Gastrocnemius medialis (tissue), 4 donors: ENCODE results near the gene MAP2K5. TPM values are rescaled to one million over a fixed set of nuclear protein-coding genes. Genes with fewer than 3 reads are reported as not detected.
"Not testable (repeated sequence)": the region's sequence is repeated elsewhere in the genome, so short reads cannot be mapped to it uniquely, and the experiment has no call there.

Experiments
- ATAC-seq, 2 donors: fragments of 150-250 bp; one replicate each; pipeline ENCODE4 v1.9.1; 2016
- DNase-seq, 2 donors: peaks; one replicate each; pipeline ENCODE4 v3.0.0-alpha.2; 2019
- H3K27ac ChIP-seq, 4 donors: fragments of 200-600 bp; sonication (generic); 1 replicate in 1 of 4; 2 replicates in 3 of 4; pipeline ENCODE4 v1.5.1; 2016 to 2018; ENCODE audit warnings: mild to moderate bottlenecking in 2 of 4, moderate library complexity in 1 of 4
- H3K27me3 ChIP-seq, 3 donors: fragments of 200-600 bp; sonication (generic) in 2 of 3; 1 replicate in 1 of 3; 2 replicates in 2 of 3; pipeline versions ENCODE4 v1.5.1 to v1.6.0; 2016 to 2019; ENCODE audit warnings: mild to moderate bottlenecking in 1 of 3, moderate library complexity in 1 of 3
- H3K36me3 ChIP-seq, 2 donors: fragments of 200-600 bp; sonication (generic) in 1 of 2; one replicate each; pipeline ENCODE4 v1.5.1; 2017 to 2018
- H3K4me1 ChIP-seq, 2 donors: fragments of 200-600 bp; sonication (generic) in 1 of 2; one replicate each; pipeline ENCODE4 v1.5.1; 2016 to 2017; ENCODE audit warnings: mild to moderate bottlenecking in 2 of 2
- H3K4me3 ChIP-seq, 4 donors: fragments of 200-600 bp; sonication (generic) in 3 of 4; 1 replicate in 1 of 4; 2 replicates in 3 of 4; pipeline ENCODE4 v1.5.1; 2016 to 2019; ENCODE audit warnings: mild to moderate bottlenecking in 2 of 4
- H3K9me3 ChIP-seq, 3 donors: fragments of 200-600 bp; sonication (generic) in 2 of 3; 1 replicate in 1 of 3; 2 replicates in 2 of 3; pipeline ENCODE4 v1.5.1; 2016 to 2019
- CTCF ChIP-seq, 5 experiments: fragments of 450-650 bp in 3 of 5; fragments of 200-600 bp in 2 of 5; sonication (generic) in 2 of 5; IDR thresholded peaks in 4 of 5; conservative IDR thresholded peaks in 1 of 5; 1 replicate in 4 of 5; 2 replicates in 1 of 5; pipeline ENCODE4 v1.5.1; 2016 to 2019; ENCODE audit warnings: antibody characterized with exemption in 5 of 5, mild to moderate bottlenecking in 3 of 5, moderate library complexity in 3 of 5
- POLR2A ChIP-seq, 2 donors: fragments of 450-650 bp; IDR thresholded peaks; one replicate each; pipeline ENCODE4 v1.6.1; 2017; ENCODE audit warnings: antibody characterized with exemption in 2 of 2, mild to moderate bottlenecking in 2 of 2, moderate library complexity in 2 of 2
- in situ Hi-C, 4 donors: fragments of 200-750 bp; cut with MboI; loops; one replicate each; pipeline versions ENCODE4 v1.15.0 to v1.8.0; 2017; ENCODE audit warnings: low sequenced_read_pairs in 4 of 4
- intact Hi-C: fragments of 100-400 bp; cut with DNase I; formaldehyde crosslinking; loops from one replicate; pipeline ENCODE4 v1.15.1; 2023; ENCODE audit warnings: low total_unique reads
- total RNA-seq, 4 donors: library from RNA; depleted of rRNA; stranded (reverse); fragments of >200 nt; gene quantifications; one replicate each; pipeline versions ENCODE4 v1.1.0 to v1.2.3, GENCODE V29; 2016

MAP2K5 gene
- total RNA-seq, 4 donors from 2014 or later = 5.9 to 6.8 (median 6.4) TPM

GRCh38 chr15:67622110-67622509, 79.6 kb downstream of the MAP2K5 start:
- Histone ChIP-seq H3K36me3 (no peaks in the 10 kb centered on the region), H3K4me3 (no peak overlapping the region), H3K4me1 (no peaks in the 10 kb centered on the region), H3K9me3 (no peaks in the 10 kb centered on the region), H3K27me3 (no peaks in the 10 kb centered on the region), H3K27ac (no peak overlapping the region)
- in situ Hi-C loops (no loop called here), intact Hi-C loops (no loop called here)
- ATAC-seq (no peak), DNase-seq (no peak)
- TF ChIP-seq POLR2A (IDR thresholded peaks at IDR 0.05) (no peak), CTCF (IDR thresholded peaks at IDR 0.05 in 4 of 5, conservative IDR thresholded peaks at IDR 0.05 in 1 of 5) (no peak)

- ATAC-seq (no peak), DNase-seq (no peak)
- no peaks in the 10 kb centered on the region for H3K4me1 ChIP-seq
- no peak overlapping the region for H3K4me3 ChIP-seq
- no peak for TF ChIP-seq POLR2A (IDR thresholded peaks at IDR 0.05)
- no peak for TF ChIP-seq CTCF (IDR thresholded peaks at IDR 0.05 in 4 of 5, conservative IDR thresholded peaks at IDR 0.05 in 1 of 5)
- H3K36me3 ChIP-seq = no peaks in the 10 kb centered on the region
- H3K27ac ChIP-seq = no peak overlapping the region
- in situ Hi-C loops (no loop called here), intact Hi-C loops (no loop called here)
- H3K9me3 ChIP-seq = no peaks in the 10 kb centered on the region
- H3K27me3 ChIP-seq = no peaks in the 10 kb centered on the region
Observed at GRCh38 chr15:67632261-67632660, 89.8 kb downstream of the MAP2K5 start.

GRCh38 chr15:67635950-67636349, 93.4 kb downstream of the MAP2K5 start:
- in situ Hi-C loops, H3K27me3 ChIP-seq, H3K4me3 ChIP-seq, H3K36me3 ChIP-seq, H3K9me3 ChIP-seq, intact Hi-C loops, H3K27ac ChIP-seq, ATAC-seq, H3K4me1 ChIP-seq, DNase-seq: not testable (repeated sequence)

GRCh38 chr15:67639591-67639990, 97.1 kb downstream of the MAP2K5 start:
- ATAC-seq = no peak
- Histone ChIP-seq H3K36me3 (no peaks in the 10 kb centered on the region), H3K4me3 (no peak overlapping the region), H3K27ac (no peak overlapping the region), H3K9me3 (no peaks in the 10 kb centered on the region), H3K4me1 (no peaks in the 10 kb centered on the region), H3K27me3 (no peaks in the 10 kb centered on the region)
- no peak for TF ChIP-seq POLR2A (IDR thresholded peaks at IDR 0.05)
- no peak for TF ChIP-seq CTCF (IDR thresholded peaks at IDR 0.05 in 4 of 5, conservative IDR thresholded peaks at IDR 0.05 in 1 of 5)
- DNase-seq = no peak
- intact Hi-C loops (no loop called here), in situ Hi-C loops (no loop called here)

GRCh38 chr15:67641453-67641852, 99.0 kb downstream of the MAP2K5 start:
- Histone ChIP-seq H3K4me1 (no peaks in the 10 kb centered on the region), H3K9me3 (no peaks in the 10 kb centered on the region), H3K27ac (no peak overlapping the region), H3K36me3 (no peaks in the 10 kb centered on the region), H3K4me3 (no peak overlapping the region), H3K27me3 (no peaks in the 10 kb centered on the region)
- in situ Hi-C loops (no loop called here), intact Hi-C loops (no loop called here)
- ATAC-seq = no peak
- TF ChIP-seq CTCF (IDR thresholded peaks at IDR 0.05 in 4 of 5, conservative IDR thresholded peaks at IDR 0.05 in 1 of 5) (no peak), POLR2A (IDR thresholded peaks at IDR 0.05) (no peak)
- DNase-seq = no peak
